Glutamatergic neuron (in vitro differentiated cells): ENCODE data around the gene CCL3. TPM values are rescaled to one million over a fixed set of nuclear protein-coding genes. Genes with fewer than 3 reads are reported as not detected.

Experiments used
- DNase-seq: peaks from one replicate; pipeline ENCODE4 v3.0.0; 2022
- H3K27ac Mint-ChIP-seq: one replicate; pipeline ENCODE4 v1.8.0; 2020; ENCODE audit warnings: mild to moderate bottlenecking, mixed read lengths, inconsistent platforms; ENCODE audit not compliant: unreplicated experiment
- H3K27me3 Mint-ChIP-seq: one replicate; pipeline ENCODE4 v1.8.0; 2020; ENCODE audit warnings: mild to moderate bottlenecking, moderate library complexity, mixed read lengths, inconsistent platforms; ENCODE audit not compliant: unreplicated experiment
- H3K36me3 Mint-ChIP-seq: one replicate; pipeline ENCODE4 v1.8.0; 2020; ENCODE audit warnings: mild to moderate bottlenecking, mixed read lengths, inconsistent platforms; ENCODE audit not compliant: unreplicated experiment
- H3K4me1 Mint-ChIP-seq: one replicate; pipeline ENCODE4 v1.8.0; 2020; ENCODE audit warnings: mild to moderate bottlenecking, low read depth, mixed read lengths, inconsistent platforms; ENCODE audit not compliant: unreplicated experiment
- H3K4me3 Mint-ChIP-seq: one replicate; pipeline ENCODE4 v1.8.0; 2020; ENCODE audit warnings: mild to moderate bottlenecking, mixed read lengths, inconsistent platforms; ENCODE audit not compliant: unreplicated experiment
- H3K9me3 Mint-ChIP-seq: one replicate; pipeline ENCODE4 v1.8.0; 2020; ENCODE audit warnings: mild to moderate bottlenecking, moderate library complexity, mixed read lengths, inconsistent platforms; ENCODE audit not compliant: unreplicated experiment
- total RNA-seq: library from RNA; stranded (reverse); fragmentation: NEBNext Ultra II Directional; extraction: Animal tissue kit (Norgen Biotek cat#: 25700); gene quantifications from one replicate; pipeline ENCODE4 v1.2.1, GENCODE V29; 2021; ENCODE audit not compliant: unreplicated experiment
- TF ChIP-seq, protein P1 (sequence below): fragments of 200-600 bp; sonication (generic); IDR thresholded peaks from one replicate; pipeline ENCODE4 v1.5.0; 2021; ENCODE audit not compliant: partially characterized antibody, unreplicated experiment

CCL3 gene
- total RNA-seq, 1 donor from 2014 or later = not detected

DNA sequence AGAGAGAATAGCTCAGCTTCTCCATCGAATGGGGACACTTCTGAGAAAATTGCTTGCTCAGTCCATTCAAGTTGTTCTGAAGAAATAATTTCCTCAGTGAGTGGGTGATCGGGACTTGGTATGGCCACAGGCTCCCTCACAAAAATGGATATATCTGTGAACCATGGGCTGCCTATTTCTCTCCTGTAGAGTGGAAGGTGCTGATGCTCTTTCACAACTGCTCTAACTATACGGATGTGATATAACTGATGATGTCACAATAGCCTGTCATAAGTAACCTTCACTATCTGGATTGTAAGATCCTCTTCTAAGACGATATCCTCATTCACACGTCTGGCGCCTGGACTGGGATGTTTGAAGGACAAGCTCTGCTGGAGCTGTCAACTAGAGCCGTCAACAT is 30.5 kb downstream of the CCL3 start:
- H3K27me3 Mint-ChIP-seq = peaks cover 3% of the 10 kb centered on the region
- no peaks in the 10 kb centered on the region for H3K36me3 Mint-ChIP-seq
- TF ChIP-seq, protein P1, sequence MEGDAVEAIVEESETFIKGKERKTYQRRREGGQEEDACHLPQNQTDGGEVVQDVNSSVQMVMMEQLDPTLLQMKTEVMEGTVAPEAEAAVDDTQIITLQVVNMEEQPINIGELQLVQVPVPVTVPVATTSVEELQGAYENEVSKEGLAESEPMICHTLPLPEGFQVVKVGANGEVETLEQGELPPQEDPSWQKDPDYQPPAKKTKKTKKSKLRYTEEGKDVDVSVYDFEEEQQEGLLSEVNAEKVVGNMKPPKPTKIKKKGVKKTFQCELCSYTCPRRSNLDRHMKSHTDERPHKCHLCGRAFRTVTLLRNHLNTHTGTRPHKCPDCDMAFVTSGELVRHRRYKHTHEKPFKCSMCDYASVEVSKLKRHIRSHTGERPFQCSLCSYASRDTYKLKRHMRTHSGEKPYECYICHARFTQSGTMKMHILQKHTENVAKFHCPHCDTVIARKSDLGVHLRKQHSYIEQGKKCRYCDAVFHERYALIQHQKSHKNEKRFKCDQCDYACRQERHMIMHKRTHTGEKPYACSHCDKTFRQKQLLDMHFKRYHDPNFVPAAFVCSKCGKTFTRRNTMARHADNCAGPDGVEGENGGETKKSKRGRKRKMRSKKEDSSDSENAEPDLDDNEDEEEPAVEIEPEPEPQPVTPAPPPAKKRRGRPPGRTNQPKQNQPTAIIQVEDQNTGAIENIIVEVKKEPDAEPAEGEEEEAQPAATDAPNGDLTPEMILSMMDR = no peak
- no peaks in the 10 kb centered on the region for H3K4me1 Mint-ChIP-seq
- H3K27ac Mint-ChIP-seq = no peak overlapping the region
- H3K4me3 Mint-ChIP-seq = no peak overlapping the region
- DNase-seq = no peak
- no peaks in the 10 kb centered on the region for H3K9me3 Mint-ChIP-seq

GRCh38 chr17:36057911-36058310 is 32.0 kb downstream of the CCL3 start:
- Mint-ChIP-seq H3K36me3 (no peaks in the 10 kb centered on the region), H3K9me3 (no peaks in the 10 kb centered on the region), H3K27ac (no peak overlapping the region), H3K27me3 (peaks cover 3% of the 10 kb centered on the region), H3K4me1 (no peaks in the 10 kb centered on the region), H3K4me3 (no peak overlapping the region)
- TF ChIP-seq, protein P1 = no peak
- no peak for DNase-seq

- Mint-ChIP-seq H3K4me1 (no peaks in the 10 kb centered on the region), H3K4me3 (no peak overlapping the region), H3K36me3 (peaks cover 8% of the 10 kb centered on the region), H3K9me3 (peaks cover 3% of the 10 kb centered on the region), H3K27ac (no peak overlapping the region), H3K27me3 (peaks cover 3% of the 10 kb centered on the region)
- DNase-seq = no peak
- TF ChIP-seq, protein P1 = no peak
These were observed 33.9 kb downstream of the CCL3 start for GRCh38 chr17:36055921-36056520.

DNA sequence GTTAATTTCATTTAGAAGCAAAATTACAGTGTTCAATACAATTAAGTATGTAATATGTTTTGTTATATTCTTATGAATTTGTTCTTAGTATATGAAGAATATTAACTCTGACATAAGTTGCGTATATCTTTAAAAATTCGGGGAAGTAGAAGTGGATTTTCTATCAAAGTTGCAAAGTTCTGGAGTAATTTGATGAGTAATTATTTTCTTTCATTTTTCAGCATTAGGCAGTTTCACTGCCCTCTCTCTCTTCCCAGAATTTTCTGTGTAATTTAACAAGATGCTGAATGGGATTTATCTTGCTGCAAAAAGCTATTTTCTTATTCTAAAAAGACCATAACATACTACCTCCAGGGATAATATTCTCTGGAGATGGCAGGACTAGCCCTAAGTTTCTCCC is 34.8 kb downstream of the CCL3 start:
- Mint-ChIP-seq H3K36me3 (peaks cover 10% of the 10 kb centered on the region), H3K4me1 (no peaks in the 10 kb centered on the region)

GRCh38 chr17:36049643-36050042 is 40.3 kb downstream of the CCL3 start:
- no peaks in the 10 kb centered on the region for H3K4me1 Mint-ChIP-seq
- DNase-seq = no peak
- H3K36me3 Mint-ChIP-seq = peaks cover 10% of the 10 kb centered on the region
- H3K27me3 Mint-ChIP-seq = no peaks in the 10 kb centered on the region
- H3K27ac Mint-ChIP-seq = no peak overlapping the region
- TF ChIP-seq, protein P1 = no peak
- H3K4me3 Mint-ChIP-seq = no peak overlapping the region
- H3K9me3 Mint-ChIP-seq = peaks cover 8% of the 10 kb centered on the region

More for the DNA sequence above, 34.8 kb downstream of the CCL3 start:
- Mint-ChIP-seq H3K27ac (no peak overlapping the region), H3K27me3 (peaks cover 3% of the 10 kb centered on the region), H3K4me3 (no peak overlapping the region), H3K9me3 (peaks cover 6% of the 10 kb centered on the region)
- DNase-seq = no peak
- TF ChIP-seq, protein P1 = no peak
